HCT116 (cell line): Measurements from ENCODE around the gene SELENOH. TPM values are rescaled to one million over a fixed set of nuclear protein-coding genes. Genes with fewer than 3 reads are reported as not detected.
A peak's percentile ranks its signal among the peaks of the same experiment; 100 is the strongest.

Experiments
- ATAC-seq: fragments of 200-7000 bp; cut with Tn5 transposase; 2 replicates; pipeline ENCODE4 v1.9.1; 2020; ENCODE audit warnings: mild to moderate bottlenecking, moderate library complexity
- BruUV-seq: library from RNA; stranded (reverse); fragments of 400-500 nt; replicated peaks from 2 replicates; lab custom pipeline; 2021; lab: Mats Ljungman, UMichigan
- CTCF ChIA-PET: fragments of 300-600 bp; sonication (Branson Sonifier 250); formaldehyde crosslinking; loops from one replicate; lab custom pipeline; 2021; ENCODE audit warnings: antibody characterized with exemption; lab: Charles Lee
- POLR2A ChIA-PET: fragments of 300-600, 350-600 bp; sonication (Branson Sonifier 250); formaldehyde crosslinking; loops from one replicate; lab custom pipeline; 2021; ENCODE audit warnings: antibody characterized with exemption; lab: Charles Lee
- RAD21 ChIA-PET, 2 experiments: fragments of 300-600 bp; sonication (Branson Sonifier 250); formaldehyde crosslinking; loops; one replicate each; lab custom pipeline; 2023; ENCODE audit warnings: low total read pairs in 2 of 2; ENCODE audit not compliant: uncharacterized antibody in 2 of 2, unreplicated experiment in 2 of 2, low non-redundant PET in 1 of 2; lab: Charles Lee
- DNase-seq: peaks from one replicate; pipeline ENCODE4 v3.0.0-alpha.2; 2010; ENCODE audit warnings: low read depth, low spot score
- H2AFZ ChIP-seq: fragments of 200-600 bp; shearing (Covaris generic), sonication (generic); 2 replicates; pipeline ENCODE4 v1.6.1; 2017; ENCODE audit warnings: low read depth, mixed run types, mixed read lengths, antibody characterized with exemption, low read length; ENCODE audit not compliant: poor library complexity, severe bottlenecking
- H3K27ac ChIP-seq: 2 replicates; pipeline ENCODE4 v1.5.1; 2012; ENCODE audit warnings: low read depth, low read length
- H3K27me3 ChIP-seq: fragments of 200-600 bp; sonication (generic); 2 replicates; pipeline ENCODE4 v1.6.1; 2016; ENCODE audit warnings: mixed run types, low read length, mixed read lengths; ENCODE audit not compliant: insufficient read depth
- H3K36me3 ChIP-seq, 2 experiments: fragments of 200-500 bp in 1 of 2; fragments of 200-600 bp in 1 of 2; sonication (Bioruptor generic) in 1 of 2; sonication (generic) in 1 of 2; 2 replicates each; pipeline versions ENCODE4 v1.5.1 to v1.6.1; 2014 to 2016; ENCODE audit warnings: low read length in 2 of 2, inconsistent platforms in 1 of 2, mixed read lengths in 1 of 2, mixed run types in 1 of 2; ENCODE audit not compliant: insufficient read depth in 2 of 2, control insufficient read depth in 1 of 2
- H3K4me1 ChIP-seq, 2 experiments: fragments of 200-600 bp in 1 of 2; sonication (generic) in 1 of 2; 2 replicates each; pipeline versions ENCODE4 v1.5.1 to v1.6.1; 2012 to 2017; ENCODE audit warnings: low read length in 2 of 2, inconsistent platforms in 1 of 2, mild to moderate bottlenecking in 1 of 2, mixed read lengths in 1 of 2, mixed run types in 1 of 2, moderate library complexity in 1 of 2; ENCODE audit not compliant: insufficient read depth in 2 of 2, control insufficient read depth in 1 of 2
- H3K4me2 ChIP-seq: fragments of 200-600 bp; sonication (generic); 2 replicates; pipeline ENCODE4 v1.6.1; 2017; ENCODE audit warnings: mixed run types, low read length, mixed read lengths
- H3K4me3 ChIP-seq, 2 experiments: fragments of 200-600 bp in 1 of 2; sonication (generic) in 1 of 2; replicated peaks in 1 of 2; 2 replicates each; pipeline ENCODE4 v1.5.1; 2011 to 2016; ENCODE audit warnings: low read length in 2 of 2, control low read depth in 1 of 2, low read depth in 1 of 2, mild to moderate bottlenecking in 1 of 2, mixed read lengths in 1 of 2, mixed run types in 1 of 2
- H3K79me2 ChIP-seq: fragments of 200-600 bp; sonication (generic); 2 replicates; pipeline ENCODE4 v1.6.1; 2017; ENCODE audit warnings: mild to moderate bottlenecking, mixed run types, low read length, moderate library complexity, mixed read lengths; ENCODE audit not compliant: insufficient read depth
- H3K9ac ChIP-seq: fragments of 200-600 bp; sonication (generic); 2 replicates; pipeline ENCODE4 v1.6.1; 2016; ENCODE audit warnings: low read length, mixed read lengths
- H3K9me2 ChIP-seq: fragments of 200-600 bp; sonication (generic), shearing (Covaris generic); 2 replicates; pipeline ENCODE4 v1.6.1; 2017; ENCODE audit warnings: mixed run types, mild to moderate bottlenecking, moderate library complexity; ENCODE audit not compliant: insufficient read depth
- H3K9me3 ChIP-seq, 2 experiments: fragments of 200-500 bp in 1 of 2; fragments of 200-600 bp in 1 of 2; sonication (Bioruptor generic) in 1 of 2; sonication (generic) in 1 of 2; 2 replicates each; pipeline ENCODE4 v1.6.1; 2014 to 2017; ENCODE audit warnings: low read length in 2 of 2, mixed read lengths in 2 of 2, inconsistent platforms in 1 of 2, low read depth in 1 of 2, mild to moderate bottlenecking in 1 of 2, mixed run types in 1 of 2, moderate library complexity in 1 of 2; ENCODE audit not compliant: control insufficient read depth in 1 of 2, insufficient read depth in 1 of 2
- H4K20me1 ChIP-seq: fragments of 200-600 bp; sonication (generic), shearing (Covaris generic); 2 replicates; pipeline ENCODE4 v1.6.1; 2017; ENCODE audit warnings: mixed run types, mild to moderate bottlenecking, moderate library complexity; ENCODE audit not compliant: insufficient read depth
- ATF3 ChIP-seq: IDR thresholded peaks from 2 replicates; pipeline ENCODE4 v1.6.1; 2012
- CBX3 ChIP-seq: IDR thresholded peaks from 2 replicates; pipeline ENCODE4 v1.6.1; 2012; ENCODE audit warnings: low read depth
- EGR1 ChIP-seq: IDR thresholded peaks from 2 replicates; pipeline ENCODE4 v1.6.1; 2012; ENCODE audit warnings: low read depth
- ELF1 ChIP-seq: IDR thresholded peaks from 2 replicates; pipeline ENCODE4 v1.6.1; 2012; ENCODE audit warnings: low read depth, borderline replicate concordance
- EZH2 ChIP-seq: fragments of 200-600 bp; sonication (generic); IDR thresholded peaks from 2 replicates; pipeline ENCODE4 v1.6.1; 2017; ENCODE audit warnings: antibody characterized with exemption, mixed run types
- EZH2phosphoT487 ChIP-seq: fragments of 200-600 bp; IDR thresholded peaks from 2 replicates; pipeline ENCODE4 v1.6.1; 2018; ENCODE audit warnings: antibody characterized with exemption, borderline replicate concordance
- JUND ChIP-seq: IDR thresholded peaks from 2 replicates; pipeline ENCODE4 v1.6.1; 2012
- MAX ChIP-seq: IDR thresholded peaks from 2 replicates; pipeline ENCODE4 v1.6.1; 2012
- POLR2A ChIP-seq: IDR thresholded peaks from 2 replicates; pipeline ENCODE4 v1.7.0; 2011; ENCODE audit warnings: borderline replicate concordance; ENCODE audit not compliant: insufficient read depth, insufficient read length; ENCODE audit errors: extremely low read depth
- POLR2AphosphoS5 ChIP-seq: IDR thresholded peaks from 2 replicates; pipeline ENCODE4 v1.6.1; 2011; ENCODE audit warnings: mild to moderate bottlenecking, low read depth, low read length, moderate library complexity
- SIN3A ChIP-seq: IDR thresholded peaks from 2 replicates; pipeline ENCODE4 v1.6.1; 2012; ENCODE audit warnings: low read depth
- SP1 ChIP-seq: IDR thresholded peaks from 2 replicates; pipeline ENCODE4 v1.6.1; 2012; ENCODE audit warnings: low read depth
- YY1 ChIP-seq: IDR thresholded peaks from 2 replicates; pipeline ENCODE4 v1.6.1; 2011; ENCODE audit warnings: low read length, low read depth, moderate library complexity, mild to moderate bottlenecking; ENCODE audit not compliant: insufficient replicate concordance; ENCODE audit errors: extremely low read depth
- ZFX ChIP-seq: fragments of 450-650 bp; IDR thresholded peaks from 2 replicates; pipeline ENCODE4 v1.6.1; 2017
- ZNF274 ChIP-seq: fragments of 200-500 bp; sonication (Bioruptor generic); IDR thresholded peaks from 2 replicates; pipeline ENCODE4 v1.6.1; 2014; ENCODE audit warnings: mild to moderate bottlenecking, low read depth, low read length, inconsistent platforms
- intact Hi-C: fragments of 100-400 bp; cut with micrococcal nuclease; formaldehyde crosslinking; loops from 2 replicates; pipeline ENCODE4 v1.10.0; 2022
- total RNA-seq: library from RNA; stranded (reverse); gene quantifications from one replicate; pipeline ENCODE4 v1.2.1, GENCODE V29; 2021; ENCODE audit not compliant: unreplicated experiment
- TF ChIP-seq, protein P1 (sequence below): IDR thresholded peaks from 2 replicates; pipeline ENCODE4 v1.6.1; 2012; ENCODE audit warnings: low read depth
- TF ChIP-seq, protein P2 (sequence below), 3 experiments: fragments of 200-600 bp in 1 of 3; sonication (generic) in 1 of 3; IDR thresholded peaks in 2 of 3; conservative IDR thresholded peaks in 1 of 3; 2 replicates each; pipeline ENCODE4 v1.5.1; 2012 to 2017; ENCODE audit warnings: low read depth in 2 of 3, low read length in 2 of 3, antibody characterized with exemption in 1 of 3, borderline replicate concordance in 1 of 3, control low read depth in 1 of 3, mild to moderate bottlenecking in 1 of 3, mixed read lengths in 1 of 3, mixed run types in 1 of 3, moderate library complexity in 1 of 3; ENCODE audit not compliant: insufficient read depth in 1 of 3

Gene SELENOH
- total RNA-seq, 1 experiment from 2014 or later = 194 TPM

DNA sequence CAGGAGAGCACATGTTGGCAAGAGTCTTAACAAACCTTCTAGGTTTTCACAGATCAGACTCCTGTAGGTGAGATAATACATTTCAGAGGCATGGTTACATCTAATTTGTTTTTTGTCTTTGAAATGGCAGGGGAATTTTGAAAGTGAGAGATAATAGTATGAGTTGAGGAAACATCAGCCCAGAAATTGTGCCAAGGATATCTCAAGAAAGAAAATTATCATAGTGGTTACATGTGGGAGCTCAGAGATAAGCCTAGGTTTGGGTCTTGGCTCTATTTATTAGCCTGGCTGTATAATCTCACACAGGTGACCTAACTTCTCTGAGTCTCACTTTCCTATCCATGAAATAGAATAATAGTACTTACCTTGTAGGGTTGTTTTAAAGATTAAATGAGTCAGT is 9.9 kb downstream of the SELENOH start:
- intact Hi-C loops = loop anchor here (1.0 to 5.0 kb wide), 2 partner anchors 49 to 771 kb away; no protein-coding TSS in a partner anchor
- no peak for DNase-seq
- Histone ChIP-seq H3K4me3 (no peak overlapping the region), H3K9me3 (no peaks in the 10 kb centered on the region), H3K4me2 (no peak overlapping the region), H3K4me1 (peaks cover 0 to 8% of the 10 kb centered on the region in 2 experiments; a peak in 1 of 4 replicates), H3K27ac (no peak overlapping the region), H3K79me2 (no peaks in the 10 kb centered on the region), H3K9ac (no peak overlapping the region), H3K27me3 (no peaks in the 10 kb centered on the region), H3K36me3 (no peaks in the 10 kb centered on the region), H4K20me1 (no peaks in the 10 kb centered on the region), H2AFZ (no peak overlapping the region), H3K9me2 (no peaks in the 10 kb centered on the region)
- ChIA-PET RAD21 (interaction anchor here (0.8 to 2.6 kb wide), 5 partner anchors 10 to 535 kb away, joined by 3 to 19 read pairs (median 5); no protein-coding TSS in a partner anchor), POLR2A (interaction anchor here (1.3 to 2.2 kb wide), 4 partner anchors 10 to 49 kb away, joined by 3 to 12 read pairs (median 6); partner anchors contain the start of genes CTNND1 and SELENOH), CTCF (interaction anchor here (0.9 to 6.2 kb wide), 8 partner anchors 10 to 763 kb away, joined by 3 to 95 read pairs (median 9); partner anchors contain the start of genes CTNND1 and SELENOH)
- ATAC-seq = peak; percentile 15; the same call in 1 of the 2 replicates
- no TSS peak for BruUV-seq
- no peak for TF ChIP-seq ATF3
- no peak for TF ChIP-seq ELF1
- no peak for TF ChIP-seq SP1
- no peak for TF ChIP-seq YY1
- TF ChIP-seq SIN3A = no peak
- TF ChIP-seq, protein P1, sequence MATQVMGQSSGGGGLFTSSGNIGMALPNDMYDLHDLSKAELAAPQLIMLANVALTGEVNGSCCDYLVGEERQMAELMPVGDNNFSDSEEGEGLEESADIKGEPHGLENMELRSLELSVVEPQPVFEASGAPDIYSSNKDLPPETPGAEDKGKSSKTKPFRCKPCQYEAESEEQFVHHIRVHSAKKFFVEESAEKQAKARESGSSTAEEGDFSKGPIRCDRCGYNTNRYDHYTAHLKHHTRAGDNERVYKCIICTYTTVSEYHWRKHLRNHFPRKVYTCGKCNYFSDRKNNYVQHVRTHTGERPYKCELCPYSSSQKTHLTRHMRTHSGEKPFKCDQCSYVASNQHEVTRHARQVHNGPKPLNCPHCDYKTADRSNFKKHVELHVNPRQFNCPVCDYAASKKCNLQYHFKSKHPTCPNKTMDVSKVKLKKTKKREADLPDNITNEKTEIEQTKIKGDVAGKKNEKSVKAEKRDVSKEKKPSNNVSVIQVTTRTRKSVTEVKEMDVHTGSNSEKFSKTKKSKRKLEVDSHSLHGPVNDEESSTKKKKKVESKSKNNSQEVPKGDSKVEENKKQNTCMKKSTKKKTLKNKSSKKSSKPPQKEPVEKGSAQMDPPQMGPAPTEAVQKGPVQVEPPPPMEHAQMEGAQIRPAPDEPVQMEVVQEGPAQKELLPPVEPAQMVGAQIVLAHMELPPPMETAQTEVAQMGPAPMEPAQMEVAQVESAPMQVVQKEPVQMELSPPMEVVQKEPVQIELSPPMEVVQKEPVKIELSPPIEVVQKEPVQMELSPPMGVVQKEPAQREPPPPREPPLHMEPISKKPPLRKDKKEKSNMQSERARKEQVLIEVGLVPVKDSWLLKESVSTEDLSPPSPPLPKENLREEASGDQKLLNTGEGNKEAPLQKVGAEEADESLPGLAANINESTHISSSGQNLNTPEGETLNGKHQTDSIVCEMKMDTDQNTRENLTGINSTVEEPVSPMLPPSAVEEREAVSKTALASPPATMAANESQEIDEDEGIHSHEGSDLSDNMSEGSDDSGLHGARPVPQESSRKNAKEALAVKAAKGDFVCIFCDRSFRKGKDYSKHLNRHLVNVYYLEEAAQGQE = no peak
- TF ChIP-seq EZH2 = no peak
- no peak for TF ChIP-seq ZNF274
- no peak for TF ChIP-seq POLR2AphosphoS5
- TF ChIP-seq CBX3 = no peak
- no peak for TF ChIP-seq ZFX
- no peak for TF ChIP-seq POLR2A
- no peak for TF ChIP-seq JUND
- no peak for TF ChIP-seq EZH2phosphoT487
- TF ChIP-seq, protein P2, sequence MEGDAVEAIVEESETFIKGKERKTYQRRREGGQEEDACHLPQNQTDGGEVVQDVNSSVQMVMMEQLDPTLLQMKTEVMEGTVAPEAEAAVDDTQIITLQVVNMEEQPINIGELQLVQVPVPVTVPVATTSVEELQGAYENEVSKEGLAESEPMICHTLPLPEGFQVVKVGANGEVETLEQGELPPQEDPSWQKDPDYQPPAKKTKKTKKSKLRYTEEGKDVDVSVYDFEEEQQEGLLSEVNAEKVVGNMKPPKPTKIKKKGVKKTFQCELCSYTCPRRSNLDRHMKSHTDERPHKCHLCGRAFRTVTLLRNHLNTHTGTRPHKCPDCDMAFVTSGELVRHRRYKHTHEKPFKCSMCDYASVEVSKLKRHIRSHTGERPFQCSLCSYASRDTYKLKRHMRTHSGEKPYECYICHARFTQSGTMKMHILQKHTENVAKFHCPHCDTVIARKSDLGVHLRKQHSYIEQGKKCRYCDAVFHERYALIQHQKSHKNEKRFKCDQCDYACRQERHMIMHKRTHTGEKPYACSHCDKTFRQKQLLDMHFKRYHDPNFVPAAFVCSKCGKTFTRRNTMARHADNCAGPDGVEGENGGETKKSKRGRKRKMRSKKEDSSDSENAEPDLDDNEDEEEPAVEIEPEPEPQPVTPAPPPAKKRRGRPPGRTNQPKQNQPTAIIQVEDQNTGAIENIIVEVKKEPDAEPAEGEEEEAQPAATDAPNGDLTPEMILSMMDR (IDR thresholded peaks at IDR 0.05 in 2 of 3, conservative IDR thresholded peaks at IDR 0.05 in 1 of 3; ENCODE audit: borderline replicate concordance in 1 of 3, insufficient read depth in 1 of 3, low read depth in 2 of 3, low read length in 2 of 3) = no peak
- TF ChIP-seq MAX = no peak
- TF ChIP-seq EGR1 = no peak
